Hepatocyte (in vitro differentiated cells): ENCODE measurements around the gene HLTF.

Experiments
- EZH2phosphoT487 ChIP-seq: fragments of 200-600 bp; sonication (generic); IDR thresholded peaks from one replicate; pipeline ENCODE4 v1.6.1; 2018; ENCODE audit warnings: antibody characterized with exemption, mild to moderate bottlenecking, low read depth, moderate library complexity; ENCODE audit not compliant: unreplicated experiment, severe bottlenecking
- TF ChIP-seq, protein P1 (sequence below): fragments of 200-600 bp; sonication (generic); IDR thresholded peaks from 2 replicates; pipeline ENCODE4 v1.5.1; 2016; ENCODE audit warnings: antibody characterized with exemption, mild to moderate bottlenecking; ENCODE audit not compliant: poor library complexity

DNA sequence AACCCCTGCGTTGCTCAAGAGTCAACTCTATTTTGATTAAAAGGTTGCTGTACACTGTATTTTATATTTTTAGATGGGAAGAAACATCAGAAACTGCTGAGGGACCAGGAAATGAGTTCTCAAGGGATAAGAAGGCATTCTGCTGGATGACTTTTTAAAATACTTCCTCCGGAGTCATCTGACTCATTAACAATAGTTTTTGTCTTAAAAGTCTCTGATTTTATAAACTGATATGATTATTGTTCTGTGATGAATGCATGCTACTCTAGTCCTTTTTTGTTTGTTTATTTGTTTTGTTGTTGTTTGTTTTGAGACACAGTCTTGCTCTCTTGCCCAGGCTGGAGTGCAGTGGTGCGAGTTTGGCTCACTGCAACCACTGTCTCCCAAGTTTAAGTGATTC lies 18.2 kb upstream of the HLTF start:
- TF ChIP-seq, protein P1, sequence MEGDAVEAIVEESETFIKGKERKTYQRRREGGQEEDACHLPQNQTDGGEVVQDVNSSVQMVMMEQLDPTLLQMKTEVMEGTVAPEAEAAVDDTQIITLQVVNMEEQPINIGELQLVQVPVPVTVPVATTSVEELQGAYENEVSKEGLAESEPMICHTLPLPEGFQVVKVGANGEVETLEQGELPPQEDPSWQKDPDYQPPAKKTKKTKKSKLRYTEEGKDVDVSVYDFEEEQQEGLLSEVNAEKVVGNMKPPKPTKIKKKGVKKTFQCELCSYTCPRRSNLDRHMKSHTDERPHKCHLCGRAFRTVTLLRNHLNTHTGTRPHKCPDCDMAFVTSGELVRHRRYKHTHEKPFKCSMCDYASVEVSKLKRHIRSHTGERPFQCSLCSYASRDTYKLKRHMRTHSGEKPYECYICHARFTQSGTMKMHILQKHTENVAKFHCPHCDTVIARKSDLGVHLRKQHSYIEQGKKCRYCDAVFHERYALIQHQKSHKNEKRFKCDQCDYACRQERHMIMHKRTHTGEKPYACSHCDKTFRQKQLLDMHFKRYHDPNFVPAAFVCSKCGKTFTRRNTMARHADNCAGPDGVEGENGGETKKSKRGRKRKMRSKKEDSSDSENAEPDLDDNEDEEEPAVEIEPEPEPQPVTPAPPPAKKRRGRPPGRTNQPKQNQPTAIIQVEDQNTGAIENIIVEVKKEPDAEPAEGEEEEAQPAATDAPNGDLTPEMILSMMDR, result no peak
- no peak for TF ChIP-seq EZH2phosphoT487
